ENCODE measurements around the gene ARHGAP18.

Gene ARHGAP18

DNA sequence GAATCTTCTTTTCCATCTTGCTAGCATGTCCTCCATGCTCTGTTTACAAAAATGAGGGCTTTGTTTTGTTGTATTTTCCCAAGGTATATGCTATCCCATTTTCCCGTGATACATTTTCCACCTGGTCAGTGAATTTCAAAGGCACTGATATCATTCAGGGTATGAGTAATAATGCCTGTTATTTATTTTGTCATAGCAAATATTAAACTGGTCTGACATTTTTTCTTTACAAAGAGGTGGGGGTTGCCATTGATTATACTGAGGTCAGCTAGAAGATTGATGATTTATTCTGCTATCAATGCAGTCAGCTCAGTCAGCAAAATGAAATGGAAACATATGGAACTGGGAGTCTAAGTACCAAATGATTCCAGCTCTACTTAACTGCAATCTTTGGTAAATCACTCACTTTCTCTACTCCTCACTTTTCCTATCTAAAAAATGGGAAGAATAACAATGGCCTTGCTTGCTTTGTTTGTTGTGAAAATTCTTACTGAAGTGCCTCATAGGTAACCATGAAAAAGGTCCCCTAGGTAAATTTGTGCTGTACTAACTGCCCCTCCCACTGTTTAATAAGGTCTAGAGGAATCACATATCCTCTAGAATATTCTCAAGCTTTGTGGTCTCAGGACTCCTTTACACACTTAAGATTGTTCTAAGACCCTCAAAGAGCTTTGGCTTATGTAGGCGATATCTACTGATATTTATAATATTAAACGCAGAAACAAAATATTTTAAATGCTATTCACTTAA lies 64.0 kb downstream of the ARHGAP18 start:
- no peak for DNase-seq (ENCODE audit: low read depth in 3 of 3, low spot score in 1 of 3)

DNA sequence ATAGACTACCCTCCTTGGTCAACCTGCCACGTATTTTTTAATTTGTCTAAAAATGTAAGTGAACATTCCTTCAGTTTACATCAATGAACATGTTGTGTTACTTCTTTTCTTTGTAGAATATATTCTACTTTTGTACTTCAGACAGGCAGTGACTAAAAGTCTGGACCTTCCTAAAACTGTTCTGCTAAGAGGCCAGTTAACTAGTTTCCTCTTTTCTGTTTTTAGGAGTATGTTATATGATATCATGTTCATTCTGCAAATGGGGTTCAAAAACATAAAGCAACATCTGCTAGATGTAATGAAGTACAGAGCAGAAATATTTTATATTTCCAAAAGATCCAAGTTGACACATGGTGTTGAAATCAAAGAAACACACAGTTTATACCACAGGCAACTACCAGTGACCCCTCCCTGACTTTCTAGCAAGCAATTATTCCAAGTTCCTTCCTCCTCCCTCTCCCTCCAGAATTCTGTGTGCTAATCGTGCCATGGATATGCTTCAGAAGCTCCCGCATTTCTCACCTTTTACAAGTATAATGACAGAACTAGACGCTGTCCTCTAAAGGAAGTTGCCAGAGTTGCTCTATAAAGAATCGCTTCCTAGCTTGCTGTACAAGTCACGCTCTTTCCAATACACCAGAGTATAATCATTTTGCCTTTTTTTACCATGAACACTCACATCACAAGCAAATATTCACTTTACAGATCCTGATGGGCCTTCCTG lies 64.7 kb downstream of the ARHGAP18 start:
- DNase-seq (ENCODE audit: low read depth in 3 of 3, low spot score in 1 of 3), result no peak

DNA sequence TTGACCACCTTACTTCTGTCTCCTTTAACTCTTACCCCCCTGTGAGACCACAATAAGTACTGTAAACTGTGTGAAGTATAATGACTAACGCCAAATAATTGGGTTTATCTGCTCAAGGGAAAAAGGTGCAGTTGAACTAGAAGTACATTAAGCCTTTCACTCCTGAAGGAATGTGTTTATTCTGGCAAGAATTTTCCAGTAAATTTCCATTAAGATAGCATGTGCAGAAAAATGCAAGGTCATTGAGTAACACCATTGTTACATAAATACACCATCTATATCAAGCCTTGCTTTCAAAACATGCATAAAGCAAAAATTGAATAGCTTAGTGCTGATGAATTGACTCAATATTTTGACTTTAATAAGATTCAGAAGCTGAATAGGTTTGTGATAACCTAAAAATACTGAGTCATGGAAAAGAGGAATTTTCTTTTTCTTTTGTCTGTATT lies 65.4 kb downstream of the ARHGAP18 start:
- no peak for DNase-seq (ENCODE audit: low read depth in 3 of 3, low spot score in 1 of 3)

- DNase-seq (ENCODE audit: low read depth in 3 of 3, low spot score in 1 of 3), result no peak
Measured at GRCh38 chr6:129643968-129644367, 66.0 kb downstream of the ARHGAP18 start.

- no peak for DNase-seq (ENCODE audit: low read depth in 3 of 3, low spot score in 1 of 3)
Measured at GRCh38 chr6:129643176-129643575, 66.8 kb downstream of the ARHGAP18 start.

- DNase-seq (ENCODE audit: low read depth in 3 of 3, low spot score in 1 of 3), result no peak
Measured at GRCh38 chr6:129642322-129642721, 67.7 kb downstream of the ARHGAP18 start.

DNA sequence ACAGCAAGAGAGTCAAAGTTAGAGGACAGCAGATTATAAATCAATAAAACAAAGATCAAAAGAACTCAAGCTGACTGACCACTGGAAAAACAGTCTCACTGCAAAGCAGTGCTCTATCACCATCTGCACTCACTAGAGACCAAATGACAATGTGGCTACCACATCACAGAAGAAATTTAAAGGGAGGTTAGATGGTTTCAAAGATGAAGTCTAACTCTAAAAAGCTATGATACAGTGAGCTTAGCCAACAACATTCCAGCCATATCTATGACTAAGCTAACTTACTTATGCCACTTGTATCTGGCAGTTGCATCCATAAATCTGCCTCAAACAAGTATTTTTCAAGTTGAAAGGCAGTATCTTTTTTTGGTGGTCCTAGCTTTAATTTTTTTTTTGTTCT lies 68.6 kb downstream of the ARHGAP18 start:
- DNase-seq (ENCODE audit: low read depth in 3 of 3, low spot score in 1 of 3), result no peak

DNA sequence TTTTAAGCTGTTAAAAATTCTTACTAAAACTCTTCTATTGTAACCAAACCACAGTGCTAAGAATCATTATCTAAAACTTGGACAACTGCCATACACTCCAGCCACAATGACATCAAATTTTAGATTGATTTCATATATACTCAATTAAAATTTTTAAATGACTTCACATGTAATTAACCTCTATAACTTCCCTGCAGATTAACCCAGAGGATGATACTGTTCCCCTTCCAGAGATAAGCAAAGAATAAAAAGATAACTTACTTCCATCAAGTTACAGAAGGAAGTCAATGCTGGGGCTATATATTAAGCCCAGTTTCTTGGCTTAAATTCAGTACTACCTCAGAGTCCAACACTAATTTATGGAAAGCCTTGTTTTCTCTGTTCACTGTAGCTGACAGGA lies 71.3 kb downstream of the ARHGAP18 start:
- no peak for DNase-seq (ENCODE audit: low read depth in 3 of 3, low spot score in 1 of 3)

GRCh38 chr6:129638055-129638684 lies 71.8 kb downstream of the ARHGAP18 start:
- no peak for DNase-seq (ENCODE audit: low read depth in 3 of 3, low spot score in 1 of 3)

DNA sequence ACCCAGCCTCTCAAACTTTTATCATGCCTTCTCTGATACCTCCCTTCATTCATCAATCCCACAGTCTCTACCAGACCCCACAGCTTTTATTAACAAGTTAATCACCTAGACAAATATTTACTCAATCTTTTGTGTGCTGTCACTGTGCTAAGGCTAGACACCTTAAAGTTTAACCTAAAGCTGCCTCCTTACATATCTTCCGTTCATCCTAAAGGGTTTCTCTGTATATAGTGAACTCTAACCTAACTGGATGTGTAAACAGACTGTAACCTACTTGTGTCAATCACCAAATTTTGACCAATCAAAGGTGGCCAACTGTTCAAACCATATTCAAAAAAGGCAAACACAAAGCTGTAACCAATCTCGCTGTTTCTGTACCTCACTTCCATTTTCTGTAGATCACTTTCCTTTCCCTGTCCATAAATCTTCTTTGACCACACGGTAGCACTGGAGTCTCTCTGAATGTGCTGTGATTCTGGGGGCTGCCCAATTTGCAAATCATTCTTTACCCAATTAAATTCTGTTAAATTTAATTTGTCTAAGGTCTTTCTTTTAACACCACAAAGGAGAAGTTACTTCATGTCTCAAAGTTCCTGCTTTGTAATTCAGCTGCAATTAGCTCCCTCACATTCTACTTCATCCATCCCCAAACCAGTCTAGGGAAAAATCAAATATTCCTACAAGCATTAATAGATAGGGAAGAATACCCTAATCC lies 72.5 kb downstream of the ARHGAP18 start:
- no peak for DNase-seq (ENCODE audit: low read depth in 3 of 3, low spot score in 1 of 3)

DNA sequence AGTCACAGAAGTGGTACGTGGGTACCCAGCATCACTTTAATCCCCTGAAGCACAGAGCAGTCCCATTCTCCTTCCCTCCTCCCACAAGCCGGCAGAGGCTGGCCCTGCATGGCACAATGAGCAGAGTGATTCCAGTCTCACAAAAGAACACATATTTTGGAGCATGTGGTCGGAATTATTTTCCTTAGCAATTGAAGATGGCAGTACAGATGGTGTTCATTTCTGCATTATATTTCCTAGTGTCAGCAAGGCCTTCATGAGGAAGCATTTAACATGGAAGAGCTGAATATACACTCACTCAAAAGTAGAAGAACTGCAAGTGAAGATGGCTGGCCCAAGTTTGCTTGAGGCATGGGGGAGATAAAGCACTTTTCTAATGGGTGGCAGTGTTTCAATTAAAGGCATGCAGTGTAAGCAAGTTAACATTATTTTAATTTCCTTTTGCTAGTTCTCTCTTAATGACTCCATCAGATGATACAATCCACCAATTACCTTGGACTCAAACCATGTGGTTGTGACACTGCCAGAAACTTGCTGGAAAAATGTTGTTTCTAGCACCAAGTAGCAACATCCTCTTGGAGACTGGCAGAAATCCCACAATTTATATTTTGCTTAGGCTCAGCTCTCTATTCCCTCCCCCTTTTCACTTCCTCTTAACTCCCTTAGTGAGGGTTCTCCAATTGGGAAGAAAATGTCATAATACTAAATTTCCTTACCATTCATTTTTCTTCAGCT lies 74.4 kb downstream of the ARHGAP18 start:
- no peak for DNase-seq (ENCODE audit: low read depth in 3 of 3, low spot score in 1 of 3)

DNA sequence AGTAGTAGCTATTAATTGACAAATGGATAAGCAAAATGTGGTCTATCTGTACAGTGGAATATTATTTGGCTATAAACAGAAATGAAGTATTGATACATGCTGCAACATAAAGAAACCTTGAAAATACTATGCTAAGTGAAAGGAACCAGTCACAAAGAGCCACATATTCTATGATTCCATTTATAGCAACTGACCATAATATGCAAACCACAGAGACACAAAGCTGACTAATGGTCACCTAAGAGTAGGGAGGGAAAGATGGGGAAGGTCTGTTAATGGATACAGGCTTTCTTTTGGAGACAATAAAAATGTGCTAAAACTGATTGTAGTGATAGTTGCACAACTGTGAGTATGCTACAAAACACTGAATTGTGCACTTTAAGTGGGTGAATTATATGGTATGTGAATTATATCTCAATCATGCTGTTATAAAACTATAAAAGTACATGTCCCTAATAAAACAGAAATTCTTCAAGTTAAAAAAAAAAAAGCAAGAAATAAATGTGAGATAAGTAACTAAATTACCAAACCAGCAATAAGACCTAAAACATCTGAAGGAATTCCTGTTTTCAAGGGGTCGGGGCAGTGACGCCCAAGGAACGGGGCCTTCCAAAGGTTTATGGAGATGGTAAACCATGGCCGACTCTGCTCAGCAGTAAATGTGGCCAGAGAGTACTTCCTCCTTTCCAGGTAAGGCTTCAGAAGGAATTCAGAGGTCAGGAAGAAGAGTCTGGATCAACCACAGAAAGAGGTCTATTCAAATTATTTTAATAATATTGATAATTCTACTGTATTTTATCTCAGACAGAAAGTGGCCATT lies 75.4 kb downstream of the ARHGAP18 start:
- no peak for DNase-seq (ENCODE audit: low read depth in 3 of 3, low spot score in 1 of 3)

- no peak for DNase-seq (ENCODE audit: low read depth in 3 of 3, low spot score in 1 of 3)
Measured at GRCh38 chr6:129633529-129633928, 76.4 kb downstream of the ARHGAP18 start.

DNA sequence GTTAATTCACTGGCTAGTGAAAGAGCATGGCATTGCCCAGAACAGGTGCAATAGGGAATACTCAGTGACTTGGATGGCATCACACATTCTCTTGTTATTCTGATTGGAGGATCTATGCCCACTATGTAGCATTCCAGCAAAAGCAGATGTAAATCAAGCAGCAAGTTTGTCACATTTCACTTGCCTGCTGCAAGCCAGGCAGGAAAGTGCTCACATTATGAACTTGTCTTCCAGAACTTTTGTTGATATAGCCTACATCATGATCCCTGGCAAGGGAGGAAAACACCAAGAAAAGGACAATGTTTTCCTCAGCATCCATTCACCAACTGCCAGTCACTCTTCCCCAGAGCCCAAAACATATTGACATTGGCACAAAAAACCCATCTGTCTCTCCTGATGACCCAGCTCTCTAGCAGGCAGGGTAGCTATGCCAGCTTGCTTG lies 77.8 kb downstream of the ARHGAP18 start:
- DNase-seq (ENCODE audit: low read depth in 3 of 3, low spot score in 1 of 3), result no peak

DNA sequence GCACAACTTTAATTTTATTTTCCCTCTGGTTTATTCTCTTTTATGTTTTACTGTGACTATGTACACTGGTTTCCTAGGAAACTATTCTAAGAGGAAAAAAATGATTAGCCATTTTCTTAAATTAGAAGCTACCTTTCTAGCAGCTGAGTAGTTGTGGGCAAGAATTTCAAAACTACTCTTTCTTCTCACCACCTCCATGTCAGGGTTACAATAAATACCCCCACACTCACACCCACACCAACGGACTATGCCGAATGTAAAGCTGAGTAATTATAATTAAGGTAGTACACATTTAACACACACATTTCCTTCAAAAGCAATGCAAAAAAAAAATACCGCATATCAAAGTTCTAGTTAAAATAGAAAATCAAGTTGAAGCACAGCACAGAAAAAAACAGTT lies 78.9 kb downstream of the ARHGAP18 start:
- DNase-seq (ENCODE audit: low read depth in 3 of 3, low spot score in 1 of 3), result no peak

DNA sequence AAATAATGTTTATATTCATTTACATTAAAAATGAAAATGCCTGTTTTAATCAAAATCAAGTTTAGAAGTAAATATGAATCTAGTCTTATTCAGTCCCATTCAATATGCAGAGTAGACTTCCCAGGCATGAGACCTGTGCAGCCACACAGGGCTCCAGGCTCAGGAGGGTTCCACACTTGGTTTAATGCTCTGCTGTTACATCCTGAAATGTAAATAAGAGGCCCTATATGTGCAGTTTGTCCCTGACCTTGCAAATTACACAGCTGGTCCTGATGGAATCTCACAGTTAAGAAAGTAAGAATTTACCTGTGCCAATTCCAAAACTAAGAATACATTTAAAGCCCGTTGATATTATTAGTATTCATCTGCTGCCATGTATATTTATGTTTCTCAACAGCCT lies 79.4 kb downstream of the ARHGAP18 start:
- no peak for DNase-seq (ENCODE audit: low read depth in 3 of 3, low spot score in 1 of 3)

DNA sequence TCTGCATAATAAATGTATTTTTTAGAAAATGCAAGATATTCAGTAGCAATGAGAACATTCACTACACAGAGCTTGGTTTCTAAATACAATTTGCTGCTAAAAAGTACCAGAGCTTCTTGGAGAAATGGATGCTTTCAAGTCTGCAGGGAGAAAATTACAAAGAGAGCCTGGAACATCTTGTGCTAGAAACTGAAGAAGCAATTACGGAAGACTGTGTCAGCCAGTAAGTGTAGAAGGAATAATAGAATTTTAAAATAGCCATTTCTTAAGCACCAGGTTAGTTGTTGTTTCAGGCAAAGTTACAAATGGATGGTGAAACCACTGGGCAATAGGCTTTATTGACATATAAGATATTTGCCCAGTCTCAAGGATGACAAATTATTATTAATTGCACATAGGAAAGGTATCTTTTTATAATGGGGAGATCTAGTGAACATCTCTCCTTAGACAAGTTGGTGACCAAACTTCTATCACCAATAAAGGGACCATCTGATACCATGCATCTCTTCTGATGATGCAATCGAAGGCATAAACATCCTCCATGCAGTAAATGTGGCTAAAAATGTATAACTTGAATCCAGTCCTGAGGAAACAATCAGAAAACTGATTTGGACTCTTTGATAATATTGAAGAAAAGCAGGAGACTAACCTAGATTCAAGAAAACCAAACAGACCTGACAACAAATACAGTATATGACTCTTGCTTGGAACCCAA lies 81.7 kb downstream of the ARHGAP18 start:
- no peak for DNase-seq (ENCODE audit: low read depth in 3 of 3, low spot score in 1 of 3)

DNA sequence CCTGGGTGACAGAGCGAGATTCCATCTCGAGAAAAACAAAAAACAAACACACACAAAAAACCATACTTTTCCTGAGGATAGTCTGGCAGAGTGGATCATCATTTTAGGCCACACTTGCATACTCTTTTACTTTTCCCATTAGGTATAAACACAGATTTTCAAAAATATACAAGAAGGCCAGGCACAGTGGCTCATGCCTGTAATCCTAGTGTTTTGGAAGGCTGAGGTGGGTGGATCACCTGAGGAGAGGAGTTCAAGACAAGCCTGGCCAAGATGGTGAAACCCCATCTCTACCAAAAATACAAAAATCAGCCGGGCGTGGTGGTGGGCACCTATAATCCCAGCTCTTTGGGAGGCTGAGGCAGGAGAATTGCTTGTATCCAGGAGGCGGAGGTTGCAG lies 85.5 kb downstream of the ARHGAP18 start:
- DNase-seq (ENCODE audit: low read depth in 3 of 3, low spot score in 1 of 3), result no peak

DNA sequence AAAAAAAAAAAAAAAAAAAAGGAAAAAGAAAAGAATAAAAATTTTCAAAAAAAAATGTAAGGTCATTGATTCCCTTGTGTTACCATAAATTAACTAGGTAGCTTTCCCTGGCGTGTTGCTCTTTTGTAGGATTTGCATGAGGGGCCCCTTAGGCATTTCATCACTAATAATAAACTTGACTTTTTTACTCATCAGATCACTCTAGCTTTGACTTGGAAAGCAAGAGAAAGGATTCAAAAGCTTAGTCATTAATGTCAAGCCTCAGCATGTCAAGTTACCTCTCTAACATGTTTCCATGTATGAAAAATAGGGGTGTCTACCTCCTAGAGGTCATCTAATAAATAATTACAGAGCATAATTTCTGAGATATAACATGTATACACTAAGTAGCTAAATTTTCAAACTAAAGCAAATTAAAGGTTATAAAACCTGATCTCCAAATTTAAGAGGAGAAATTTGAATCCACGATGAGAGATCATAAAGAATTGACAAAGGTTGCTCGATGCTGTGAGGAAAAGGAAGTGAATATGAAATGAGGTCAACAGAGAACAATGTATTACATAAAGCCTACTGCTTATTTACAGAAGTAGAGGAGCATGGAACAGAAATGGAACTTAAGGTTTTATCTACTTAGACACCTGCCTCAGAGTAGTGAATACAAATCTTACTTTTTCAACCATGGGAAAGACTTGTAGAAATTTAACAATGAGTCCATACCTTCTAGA lies 86.8 kb downstream of the ARHGAP18 start:
- no peak for DNase-seq (ENCODE audit: low read depth in 3 of 3, low spot score in 1 of 3)

All from stimulated activated CD4-positive, alpha-beta T cell treated with anti-CD3 and anti-CD28 coated beads, TNF-alpha, amount 100 ng/mL, for 1 hour (primary cell).